ENCODE results near the gene FNTB.

- TF ChIP-seq ZNF121 (CRISPR knock-in tag; IDR thresholded peaks at IDR 0.05) (no peak), CTCF (IDR thresholded peaks at IDR 0.05) (no peak), ZBTB43 (CRISPR knock-in tag; IDR thresholded peaks at IDR 0.05) (no peak), CBFB (CRISPR knock-in tag; IDR thresholded peaks at IDR 0.05; ENCODE audit: low read depth) (no peak), FOXP1 (CRISPR knock-in tag; IDR thresholded peaks at IDR 0.05; ENCODE audit: borderline replicate concordance) (no peak), RORB (CRISPR knock-in tag; IDR thresholded peaks at IDR 0.05) (no peak), MAX (CRISPR knock-in tag; IDR thresholded peaks at IDR 0.05) (no peak)
These were observed 48.9 kb upstream of the FNTB start for GRCh38 chr14:64937821-64938193.
